NCI-H82 (cell line): ENCODE results near the gene THEM5.
A peak's percentile ranks its signal among the peaks of the same experiment; 100 is the strongest.

Experiments used
- DNase-seq: peaks from one replicate; lab custom pipeline; 2025; lab: John Stamatoyannopoulos, UW

Gene THEM5

DNA sequence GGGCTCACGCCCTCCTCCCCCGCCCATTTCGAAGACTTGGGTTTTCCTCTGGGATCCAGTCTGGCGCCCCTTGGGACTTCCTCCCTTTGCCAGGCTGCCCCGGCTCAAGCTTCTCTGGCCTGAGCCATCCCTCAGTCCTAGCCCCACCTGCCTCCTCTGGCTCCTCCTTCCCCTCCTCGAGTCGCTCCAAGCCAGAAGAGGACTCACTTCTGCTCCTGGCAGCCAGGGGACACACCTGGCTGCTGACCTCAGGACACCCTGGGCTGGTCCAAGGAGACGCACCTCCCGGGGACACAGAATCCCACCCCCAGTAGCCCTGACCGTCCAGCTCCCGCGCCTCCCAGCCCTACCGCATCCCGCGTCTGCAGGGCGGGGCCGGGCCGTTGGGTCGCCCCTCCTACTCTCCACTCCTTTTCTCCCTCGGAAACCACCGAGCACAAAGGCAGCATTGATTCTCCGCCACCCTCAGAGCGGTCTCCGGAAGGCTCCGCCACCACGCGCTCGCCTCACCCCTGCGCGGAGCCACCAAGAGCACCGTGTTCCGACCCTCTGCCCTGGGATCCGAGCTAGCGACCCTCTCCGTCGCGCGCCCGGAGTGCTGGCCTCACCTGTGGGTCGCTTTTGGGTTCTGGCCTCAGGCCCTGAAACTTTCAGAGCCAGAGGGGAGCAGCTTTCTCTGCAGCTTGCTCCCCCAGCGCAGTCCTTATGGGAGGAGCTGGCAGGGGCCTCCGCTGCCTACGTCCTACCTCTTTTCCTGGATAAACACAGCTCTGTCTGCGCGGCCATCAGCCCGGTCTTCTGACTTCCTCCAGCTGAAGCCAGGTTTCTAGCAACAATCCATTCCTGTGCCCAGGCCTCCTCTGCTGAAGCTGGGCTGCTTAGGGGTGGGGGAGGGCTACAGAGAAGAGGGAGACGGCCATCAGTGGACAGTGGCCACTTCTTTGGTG lies 13.8 kb downstream of the THEM5 start, which contains the start of gene C2CD4D:
Gene C2CD4D (minus strand): TSS at position 364 of the 947 bp plus-strand sequence. CDS start 831 bp downstream, outside the sequence.
- no peak for DNase-seq

DNA sequence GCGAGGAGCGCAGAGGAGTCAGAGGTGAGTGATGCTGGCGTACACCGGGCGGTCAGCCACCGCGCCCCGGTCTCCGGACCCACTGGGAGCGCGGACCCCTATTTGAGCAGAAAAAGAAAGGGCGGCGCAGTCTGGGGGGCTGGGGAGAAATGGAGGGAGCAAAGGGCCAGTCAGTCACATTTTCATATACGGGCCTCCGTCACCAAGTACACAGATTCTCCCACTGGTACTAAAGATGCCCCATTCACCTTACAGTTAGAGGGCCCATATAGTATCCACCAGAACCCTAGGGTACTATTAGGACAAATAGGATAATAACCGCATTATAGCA lies 14.5 kb downstream of the THEM5 start:
- DNase-seq = no peak

DNA sequence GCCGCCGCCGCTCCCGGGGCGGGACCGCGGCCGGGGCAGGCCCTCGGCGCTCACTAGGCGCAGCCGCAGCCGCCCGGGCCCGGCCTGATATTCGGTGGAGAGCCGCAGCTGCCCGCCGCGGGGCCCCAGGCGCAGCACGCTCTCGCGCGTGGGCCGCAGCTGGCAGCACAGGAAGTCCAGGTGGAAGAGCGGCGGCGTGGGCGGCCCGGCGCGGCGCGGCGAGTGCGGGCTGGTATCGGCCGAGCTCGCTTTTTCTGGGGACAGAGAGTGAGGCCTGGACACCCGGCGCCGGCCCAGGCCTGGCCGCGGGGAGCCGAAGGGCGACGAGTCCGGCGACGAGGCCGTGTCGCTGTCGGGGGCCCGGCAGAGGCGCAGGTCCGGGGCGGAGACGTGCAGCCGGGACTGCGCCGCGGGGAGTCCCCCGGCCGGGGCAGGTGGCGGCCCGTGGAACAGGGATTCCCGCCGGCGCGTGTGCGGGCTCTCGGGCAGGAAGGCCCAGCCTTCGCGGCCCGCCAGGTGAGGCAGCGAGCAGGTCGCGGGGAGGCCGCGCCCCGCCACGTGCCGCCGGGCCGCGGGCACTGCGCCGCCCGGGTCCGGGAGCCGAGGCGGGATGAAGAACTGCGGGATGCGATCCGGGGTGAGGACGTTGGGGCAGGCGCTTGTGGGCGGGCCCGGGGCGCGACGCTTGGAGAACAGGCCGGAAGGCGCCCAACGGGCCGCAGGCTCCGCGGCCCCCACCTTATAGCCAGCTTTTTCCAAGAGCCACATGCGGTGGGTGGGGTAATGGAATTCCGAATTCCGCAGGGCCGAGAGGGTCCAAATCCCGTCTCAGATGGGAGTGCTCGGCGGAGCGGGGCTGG lies 15.1 kb downstream of the THEM5 start:
- DNase-seq = no peak

DNA sequence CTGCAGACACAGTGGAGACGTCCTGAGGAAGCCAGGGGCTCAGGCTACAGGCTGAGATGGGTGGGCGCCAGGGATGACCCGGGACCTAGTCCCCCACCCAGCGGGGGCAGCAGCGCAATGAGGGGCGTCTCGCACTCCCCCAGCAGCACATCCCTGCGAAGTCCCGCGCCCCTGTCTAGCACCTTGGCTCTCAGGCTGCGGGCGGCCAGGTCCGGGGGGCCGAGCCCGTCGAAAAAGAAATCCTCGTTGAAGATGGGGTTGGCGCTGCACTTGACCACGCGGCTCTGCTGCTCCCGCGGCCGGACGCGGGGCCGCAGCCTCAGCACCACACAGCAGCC lies 15.7 kb downstream of the THEM5 start:
- no peak for DNase-seq

DNA sequence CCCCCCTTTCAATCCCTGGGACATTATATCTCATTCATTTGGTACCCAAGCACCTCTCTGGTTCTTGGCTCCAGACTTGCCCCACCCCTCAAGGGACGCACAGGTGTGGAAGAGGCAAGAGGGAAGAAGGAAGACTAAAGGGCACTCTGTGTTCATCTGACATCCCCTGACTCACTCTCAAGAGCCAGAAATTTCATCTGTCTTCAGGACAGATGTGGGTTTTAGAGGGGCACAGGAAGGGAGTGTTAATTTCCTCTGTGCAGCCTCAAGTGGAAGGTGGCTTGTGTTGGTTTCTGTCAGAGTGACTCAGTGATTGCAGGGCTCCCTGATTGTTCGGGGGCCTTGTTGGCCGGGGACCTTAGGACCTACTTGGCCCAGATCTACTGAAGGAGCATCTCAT lies 16.3 kb downstream of the THEM5 start:
- DNase-seq = no peak

DNA sequence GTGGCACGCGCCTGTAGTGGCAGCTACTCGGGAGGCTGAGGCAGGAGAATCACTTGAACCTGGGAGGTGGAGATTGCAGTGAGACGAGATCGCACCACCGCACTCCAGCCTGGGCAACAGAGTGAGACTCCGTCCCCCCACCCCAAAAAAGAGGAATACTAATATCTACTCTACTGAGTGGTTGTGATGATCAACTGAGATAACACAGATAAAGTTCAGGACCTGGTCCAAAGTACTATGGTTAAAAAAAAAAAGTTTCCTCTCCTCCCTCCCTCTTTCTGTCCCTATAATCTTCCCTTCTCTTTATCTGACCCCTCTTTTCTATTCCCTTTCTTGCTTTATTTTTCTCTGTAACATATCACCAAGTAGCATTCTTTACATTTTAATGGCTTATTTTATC lies 17.9 kb downstream of the THEM5 start:
- no peak for DNase-seq

DNA sequence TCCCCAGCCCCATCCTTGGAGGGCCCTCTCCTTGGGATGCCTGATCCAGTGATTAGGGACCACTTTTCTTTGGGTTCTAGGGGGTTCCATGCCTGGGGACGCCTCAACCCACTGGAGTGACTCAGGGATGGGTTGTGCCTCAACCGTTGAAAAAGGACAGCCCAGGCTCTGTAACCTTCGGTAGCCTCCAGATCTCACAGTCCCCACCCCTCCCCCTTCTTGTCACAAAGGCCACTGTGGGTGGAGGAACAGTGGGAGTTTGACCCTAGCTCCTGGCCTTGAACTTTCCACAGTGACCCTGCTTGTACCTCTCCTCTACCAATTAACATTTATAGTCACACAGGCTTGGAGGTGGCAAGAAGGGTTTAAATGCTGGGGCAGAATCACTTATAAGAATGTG lies 19.3 kb downstream of the THEM5 start:
- DNase-seq = no peak

DNA sequence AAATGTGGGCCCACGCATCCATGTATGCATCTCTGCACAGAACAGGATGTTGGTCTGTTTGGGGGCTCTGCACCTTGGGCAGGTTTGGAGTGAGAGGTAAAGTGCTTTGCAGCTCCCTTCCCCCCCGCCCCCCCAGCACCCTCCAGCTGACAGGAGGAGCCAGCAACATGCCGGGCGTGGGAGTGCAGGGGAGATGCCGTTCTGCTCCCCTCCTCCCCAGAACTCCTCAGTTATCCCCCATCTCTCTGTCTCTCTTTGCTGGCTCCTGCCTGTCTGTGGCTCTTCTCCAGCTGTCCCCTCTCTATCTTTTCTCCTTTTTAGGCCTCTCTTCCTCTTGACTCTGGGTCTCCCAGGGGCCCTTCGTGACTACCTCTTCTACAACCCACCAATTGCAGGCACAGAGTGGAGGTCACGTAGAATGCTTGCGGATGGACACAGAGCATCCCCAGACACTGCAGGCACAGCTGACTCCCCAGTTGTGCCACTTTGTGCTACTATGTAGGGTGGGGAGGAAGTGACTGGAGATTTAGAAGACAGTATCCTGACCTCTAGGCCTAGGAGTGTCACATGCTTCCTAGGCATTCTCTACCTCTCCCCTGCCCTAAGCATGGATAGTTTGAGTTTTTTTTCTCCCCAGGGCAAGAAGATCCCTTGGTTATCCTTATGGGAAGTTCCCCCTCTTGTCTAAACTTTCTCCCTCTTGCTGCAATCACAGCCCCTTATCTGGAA lies 20.2 kb downstream of the THEM5 start:
- DNase-seq = no peak

DNA sequence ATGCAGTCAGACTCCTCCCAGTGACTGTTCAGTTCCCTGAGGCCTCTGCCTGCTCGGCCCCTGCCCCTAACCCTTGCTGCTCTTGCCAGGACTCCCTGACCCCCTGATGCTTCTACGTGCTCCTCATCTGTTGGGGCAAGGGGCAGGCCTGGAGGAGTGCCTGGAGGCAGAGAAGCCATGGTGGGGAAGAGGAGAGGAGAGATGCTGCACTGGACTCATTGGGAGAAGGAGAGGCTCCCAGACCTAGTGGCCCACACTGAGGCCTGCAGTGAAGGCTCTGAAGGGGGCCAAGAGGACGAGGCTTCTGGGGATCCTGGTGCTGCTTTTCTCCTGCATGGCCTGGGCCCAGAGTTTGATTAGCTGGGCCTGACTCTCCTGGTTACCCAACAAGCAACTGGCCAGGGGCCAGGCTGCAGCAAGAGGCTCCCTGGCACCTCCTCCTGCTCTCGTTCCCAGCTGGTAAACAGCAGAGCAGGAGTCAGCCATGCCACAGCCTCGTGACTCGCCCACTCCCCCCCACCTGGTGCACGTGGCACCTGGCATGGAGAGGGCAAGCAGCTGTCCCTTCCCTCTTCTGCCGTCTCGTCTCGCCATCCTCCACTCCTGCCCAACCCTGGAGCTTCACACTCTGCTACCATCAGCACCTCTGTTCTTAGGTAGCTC lies 21.1 kb downstream of the THEM5 start:
- DNase-seq = no peak

DNA sequence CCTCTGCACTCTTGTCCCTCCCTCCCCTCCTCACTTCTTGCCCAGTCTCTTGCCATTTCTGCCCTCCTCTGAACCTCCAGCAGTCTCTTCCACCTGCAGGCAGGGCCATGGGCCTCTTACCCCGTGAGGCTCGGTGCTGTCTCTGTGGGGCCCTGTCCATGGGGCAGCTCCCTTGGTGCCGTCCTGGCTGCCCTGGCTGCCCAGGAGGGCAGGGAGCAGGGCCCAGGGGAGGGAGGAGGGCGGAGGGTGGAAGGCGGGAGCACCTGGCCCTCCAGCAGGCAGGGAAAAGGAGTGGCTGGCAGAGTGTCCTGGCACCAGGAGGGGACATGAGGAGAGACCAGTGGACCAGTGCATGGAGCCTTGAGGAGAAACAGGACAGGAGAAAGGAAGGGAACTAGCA lies 21.9 kb downstream of the THEM5 start, which contains the start of gene RORC:
Gene RORC (minus strand): TSS at position 198 of the 400 bp plus-strand sequence. CDS start 38 bp downstream, at position 160.
- DNase-seq = no peak

DNA sequence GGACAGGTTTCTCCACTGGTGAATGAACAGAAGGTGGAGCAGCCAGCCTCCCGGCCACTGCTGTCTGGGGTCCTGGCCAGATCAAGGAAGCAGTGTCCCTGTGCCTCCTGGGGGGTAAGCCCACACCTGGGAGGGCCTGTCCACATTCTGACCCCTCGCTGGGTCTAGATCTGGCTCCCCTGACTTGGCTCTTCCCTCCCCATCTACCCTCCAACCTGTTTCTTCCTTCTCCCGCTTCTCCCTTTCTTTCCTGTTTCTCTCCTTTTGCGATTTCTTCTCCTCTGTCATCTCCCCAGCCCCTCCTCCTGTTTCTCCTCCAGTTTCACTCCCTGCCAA lies 22.3 kb downstream of the THEM5 start:
- no peak for DNase-seq

DNA sequence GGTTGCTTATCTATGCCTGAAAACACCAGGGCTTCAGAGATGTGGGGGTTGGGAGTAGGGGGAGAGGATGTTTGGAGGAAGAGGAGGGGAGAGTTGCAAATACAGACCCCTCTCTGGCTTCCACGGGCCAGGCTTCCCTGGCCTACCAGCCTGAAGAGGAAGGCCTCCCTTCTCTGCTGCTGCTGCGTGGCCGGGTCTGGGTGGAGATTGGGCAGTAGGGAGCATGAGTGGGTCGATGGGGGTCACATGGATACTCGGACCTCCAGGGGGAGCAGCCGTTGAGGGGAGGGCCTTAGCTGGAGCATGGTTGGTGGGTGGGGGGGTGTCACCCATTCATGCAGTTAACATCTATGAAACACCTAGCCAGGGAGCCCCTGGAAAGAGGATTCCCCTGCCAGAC lies 23.5 kb downstream of the THEM5 start:
- no peak for DNase-seq

DNA sequence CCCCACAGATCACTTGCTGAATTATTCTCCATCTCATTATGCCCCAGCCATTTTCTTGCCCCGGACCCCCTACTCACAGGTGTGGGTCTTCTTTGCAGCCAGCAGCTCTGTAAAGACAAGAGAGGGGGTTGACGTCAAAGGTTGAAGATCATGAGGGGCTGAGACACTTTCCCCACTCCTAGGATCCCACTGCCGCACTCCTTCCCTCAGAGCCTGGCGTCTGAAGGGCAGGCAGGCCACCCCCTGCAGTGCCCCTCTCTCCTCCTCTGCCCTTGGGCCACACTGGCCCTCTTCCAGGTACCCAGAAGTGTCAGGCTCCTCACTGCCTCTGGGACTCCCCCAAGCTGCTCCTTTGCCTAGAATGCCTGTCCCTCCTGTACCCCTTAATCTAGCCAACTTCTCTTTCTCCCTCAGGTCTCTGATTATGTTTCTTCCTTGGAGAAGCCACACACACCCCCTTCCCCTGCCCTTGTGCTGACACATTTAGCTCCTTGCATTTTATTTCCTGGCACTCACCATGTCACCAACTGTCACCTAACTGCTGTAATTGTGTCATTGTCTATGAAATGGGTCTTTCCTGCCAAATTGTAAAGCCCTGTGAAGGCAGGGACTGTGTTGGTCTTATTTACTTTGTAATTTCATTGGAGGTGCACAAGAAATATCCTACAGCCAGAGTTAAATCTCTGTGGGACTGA lies 24.0 kb downstream of the THEM5 start:
- no peak for DNase-seq

DNA sequence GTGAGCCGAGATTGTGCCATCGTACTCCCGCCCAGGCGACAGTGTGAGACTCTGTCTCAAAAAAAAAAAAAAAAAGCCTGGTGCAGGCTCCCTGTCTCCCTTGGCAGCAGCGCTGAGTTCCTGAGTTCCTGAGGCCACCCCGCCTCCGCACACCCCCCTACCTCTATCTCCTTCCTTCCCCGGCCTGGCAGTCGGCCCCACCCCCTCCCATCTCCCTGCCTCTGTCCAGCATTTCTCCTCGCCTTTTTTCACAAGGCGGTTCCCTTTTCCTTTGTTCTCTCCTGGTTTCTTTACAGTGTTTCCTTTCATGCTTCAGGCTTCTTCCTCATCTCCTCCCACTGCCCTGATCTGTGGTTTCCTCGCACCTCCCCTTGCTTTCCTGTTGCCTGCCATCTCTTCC lies 24.6 kb downstream of the THEM5 start:
- no peak for DNase-seq

DNA sequence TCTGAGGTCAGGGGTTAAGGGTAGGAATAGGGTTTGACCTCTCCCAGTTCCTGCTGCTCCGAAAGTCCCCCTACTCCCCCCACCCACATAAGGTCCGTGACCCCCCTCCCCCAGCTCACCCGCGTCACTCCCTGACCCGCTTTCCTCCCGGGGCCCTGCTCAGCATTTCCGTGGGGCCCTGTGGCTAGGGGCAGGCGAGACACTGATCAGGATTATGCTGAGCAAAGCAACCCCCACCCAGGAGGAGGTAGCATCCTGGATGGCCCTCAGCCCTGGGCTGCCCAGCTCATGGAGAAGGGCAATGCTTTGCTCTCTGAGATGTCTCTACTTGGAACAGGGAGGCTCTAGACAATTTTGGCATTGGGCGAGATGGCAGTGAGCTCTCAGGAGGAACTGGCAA lies 25.7 kb downstream of the THEM5 start:
- peak; percentile 25 for DNase-seq

DNA sequence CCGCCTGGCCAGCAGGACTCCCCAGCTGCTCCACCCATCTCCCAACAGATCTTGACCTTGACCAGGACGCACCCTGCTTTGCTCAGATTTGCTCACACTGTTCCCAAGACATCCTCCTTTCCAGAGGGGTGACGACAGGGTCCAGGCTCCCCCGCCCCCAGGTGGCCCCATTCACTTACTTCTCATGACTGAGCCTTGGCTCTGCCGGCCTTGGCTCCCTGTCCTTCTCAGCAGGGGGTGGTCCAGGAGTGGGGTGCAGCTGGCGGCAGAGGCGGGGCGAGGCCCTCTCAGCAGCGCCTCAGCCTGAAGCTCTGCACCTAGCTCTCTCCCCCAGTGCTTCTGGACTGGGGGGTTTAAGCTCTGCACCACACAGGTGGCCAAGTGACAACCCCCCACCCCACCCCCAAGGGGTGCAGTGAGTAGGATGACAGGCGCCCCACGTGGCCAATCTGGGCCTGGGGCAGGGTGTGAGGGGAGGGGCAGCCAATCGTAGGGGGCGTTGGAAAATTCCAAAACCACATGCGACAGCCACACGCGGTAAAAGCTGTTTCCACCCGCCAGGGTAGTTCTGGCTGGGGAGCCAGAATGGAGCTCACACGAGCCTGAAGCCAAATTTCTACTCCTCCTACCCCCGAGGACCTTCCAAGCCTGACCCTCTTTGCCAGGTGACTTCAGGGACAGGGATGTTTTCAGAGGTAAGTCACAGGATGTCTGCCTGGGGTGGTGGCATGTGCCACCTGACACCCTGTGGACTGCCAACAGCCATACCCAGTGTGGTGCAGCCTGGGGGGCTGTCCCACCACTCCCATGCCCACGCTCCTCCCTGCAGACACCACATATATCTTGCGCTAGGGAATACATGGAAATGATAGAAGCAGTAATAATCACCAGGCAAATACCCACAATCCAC lies 27.5 kb downstream of the THEM5 start:
- DNase-seq = no peak

DNA sequence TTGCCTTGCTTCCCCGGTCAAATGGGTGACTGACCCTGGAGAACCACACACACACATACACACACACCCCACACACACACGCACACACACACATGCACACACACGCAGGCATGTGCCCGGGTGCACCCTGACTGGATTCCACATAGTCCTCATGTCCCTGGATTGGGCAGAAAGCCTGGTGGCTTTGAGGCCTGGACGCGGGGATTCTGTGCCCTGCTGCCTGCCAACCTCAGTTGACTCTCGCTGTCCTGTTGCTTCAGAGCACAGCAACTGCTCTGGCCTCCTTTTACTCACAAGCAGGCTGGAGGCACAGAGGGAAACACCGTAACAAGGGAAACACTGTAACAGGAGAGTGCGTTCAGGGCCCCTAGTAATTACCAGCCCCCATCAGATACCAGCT lies 28.3 kb downstream of the THEM5 start:
- DNase-seq = no peak

DNA sequence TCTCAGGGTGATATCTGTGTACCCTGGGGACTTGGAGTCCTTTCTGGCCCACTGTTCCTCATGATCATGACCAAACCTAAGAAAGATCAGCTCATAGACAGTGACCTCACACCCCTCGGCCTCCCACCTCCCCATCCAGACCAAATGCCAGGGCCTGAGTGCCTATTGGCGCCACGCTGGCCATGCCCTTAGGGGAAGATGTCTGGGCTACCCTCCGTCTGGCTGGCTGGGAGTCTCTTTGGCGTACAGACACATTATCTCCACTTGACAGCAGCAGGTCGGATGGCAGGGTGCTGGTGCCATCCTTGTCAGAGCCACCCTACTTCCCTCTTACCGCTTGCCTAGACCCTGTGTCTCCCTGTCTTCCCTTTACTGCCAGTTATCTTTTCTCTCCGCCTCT lies 30.3 kb downstream of the THEM5 start:
- no peak for DNase-seq

DNA sequence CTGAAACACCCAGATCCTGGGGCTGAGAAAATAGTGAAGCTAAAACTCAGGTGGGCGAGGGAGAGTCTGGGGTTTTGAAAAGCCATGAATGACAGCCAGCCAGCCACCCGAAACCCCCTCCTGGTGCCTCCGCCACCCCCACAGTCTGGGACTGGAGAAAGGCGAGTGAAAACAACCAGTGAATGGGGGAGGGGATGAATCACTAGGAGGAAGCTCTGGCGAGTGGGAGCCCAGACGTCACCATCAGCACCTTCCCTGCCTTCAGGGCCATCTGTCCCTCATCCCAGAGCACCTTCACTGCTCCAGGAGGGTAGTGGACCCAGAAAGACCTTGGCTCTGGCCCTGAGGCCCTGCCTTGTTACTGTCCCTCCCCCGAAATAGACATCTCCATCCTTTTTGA lies 31.1 kb downstream of the THEM5 start:
- DNase-seq = peak; percentile 19

DNA sequence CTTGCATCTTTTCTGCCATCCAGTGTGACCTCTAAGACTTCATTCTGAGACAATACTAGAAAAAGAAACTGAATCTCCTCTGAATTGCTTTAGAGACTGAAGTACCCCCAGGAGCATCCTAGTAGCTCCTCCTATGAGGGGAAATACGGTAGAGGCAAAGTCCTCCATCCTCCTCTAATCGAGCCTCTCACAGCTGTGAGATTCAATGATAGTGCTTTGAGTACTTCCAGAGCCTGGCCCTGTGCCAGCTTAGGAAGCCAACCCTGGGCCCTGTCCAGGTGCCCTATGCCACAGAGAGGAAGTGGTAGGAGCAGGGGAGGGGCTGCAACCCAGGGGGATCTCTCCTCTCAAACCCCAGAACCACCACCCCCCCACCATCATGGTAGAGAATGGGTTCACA lies 32.6 kb downstream of the THEM5 start:
- DNase-seq = no peak
